PC-3 (cell line): ENCODE data around the gene SETMAR.

Experiments
- CTCF ChIP-seq: fragments of 300-600 bp; sonication (generic); conservative IDR thresholded peaks from 2 replicates; pipeline ENCODE4 v1.5.1; 2017; ENCODE audit warnings: antibody characterized with exemption, low read depth, mild to moderate bottlenecking, low read length
- EZH2 ChIP-seq: fragments of 300-600 bp; sonication (generic); IDR thresholded peaks from one replicate; pipeline ENCODE4 v1.6.1; 2017; ENCODE audit warnings: antibody characterized with exemption, mild to moderate bottlenecking, low read length; ENCODE audit not compliant: unreplicated experiment

- TF ChIP-seq CTCF = no peak
- TF ChIP-seq EZH2 = no peak
Measured at GRCh38 chr3:4338751-4339150, 35.6 kb downstream of the SETMAR start.
